Uterus (tissue), 2 donors: Measurements from ENCODE around the gene LDLRAD4.

Source experiments
- POLR2A ChIP-seq, 2 donors: fragments of 450-650 bp; IDR thresholded peaks; one replicate each; pipeline ENCODE4 v1.6.1; 2016; ENCODE audit warnings: antibody characterized with exemption in 2 of 2, mild to moderate bottlenecking in 1 of 2, moderate library complexity in 1 of 2
- TF ChIP-seq, protein P1 (sequence below), 4 experiments: fragments of 200-600 bp in 2 of 4; fragments of 450-650 bp in 2 of 4; sonication (generic) in 2 of 4; IDR thresholded peaks; one replicate each; pipeline ENCODE4 v1.5.1; 2016 to 2019; ENCODE audit warnings: antibody characterized with exemption in 4 of 4, mild to moderate bottlenecking in 2 of 4, moderate library complexity in 1 of 4

DNA sequence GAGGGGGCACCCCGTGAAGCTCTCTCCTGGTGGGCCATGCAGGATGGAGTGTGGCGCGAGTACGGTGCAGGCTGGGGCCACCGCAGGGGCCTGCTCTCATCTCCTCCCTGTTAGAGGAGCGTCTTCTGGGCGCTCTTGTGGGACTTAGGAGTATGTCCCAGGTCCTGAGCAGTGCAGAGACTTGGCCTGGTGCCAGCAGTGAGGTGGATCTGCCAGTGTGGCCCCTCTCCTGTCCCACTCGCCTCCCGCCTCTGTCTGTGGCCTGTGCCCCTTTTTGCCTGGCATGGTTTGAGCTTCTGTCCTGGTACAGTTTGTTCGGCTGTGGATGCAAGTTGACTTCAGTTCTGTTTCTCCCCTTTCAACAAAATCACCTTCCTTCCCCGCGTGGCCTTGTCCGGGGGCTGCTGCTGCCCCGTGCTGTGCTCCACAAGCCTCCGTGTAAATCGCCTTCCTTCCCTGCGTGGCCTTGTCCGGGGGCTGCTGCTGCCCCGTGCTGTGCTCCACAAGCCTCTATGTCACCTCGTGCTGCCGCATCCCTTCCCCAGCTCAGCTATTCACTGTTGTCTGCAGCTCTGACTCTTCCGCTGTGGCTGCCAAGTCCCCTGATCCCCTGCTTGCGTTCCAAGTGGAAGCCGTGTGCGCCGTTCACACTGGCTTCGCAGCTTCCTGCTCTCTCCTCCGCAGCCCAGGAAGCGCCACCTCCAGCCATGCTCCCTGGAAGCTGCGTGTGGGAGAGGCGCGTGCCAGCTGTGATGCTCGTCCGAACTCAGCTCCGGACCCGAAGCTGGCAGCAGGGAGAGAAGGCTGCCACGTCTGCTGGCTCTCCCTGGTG is 13.7 kb downstream of the LDLRAD4 start:
- TF ChIP-seq, protein P1, sequence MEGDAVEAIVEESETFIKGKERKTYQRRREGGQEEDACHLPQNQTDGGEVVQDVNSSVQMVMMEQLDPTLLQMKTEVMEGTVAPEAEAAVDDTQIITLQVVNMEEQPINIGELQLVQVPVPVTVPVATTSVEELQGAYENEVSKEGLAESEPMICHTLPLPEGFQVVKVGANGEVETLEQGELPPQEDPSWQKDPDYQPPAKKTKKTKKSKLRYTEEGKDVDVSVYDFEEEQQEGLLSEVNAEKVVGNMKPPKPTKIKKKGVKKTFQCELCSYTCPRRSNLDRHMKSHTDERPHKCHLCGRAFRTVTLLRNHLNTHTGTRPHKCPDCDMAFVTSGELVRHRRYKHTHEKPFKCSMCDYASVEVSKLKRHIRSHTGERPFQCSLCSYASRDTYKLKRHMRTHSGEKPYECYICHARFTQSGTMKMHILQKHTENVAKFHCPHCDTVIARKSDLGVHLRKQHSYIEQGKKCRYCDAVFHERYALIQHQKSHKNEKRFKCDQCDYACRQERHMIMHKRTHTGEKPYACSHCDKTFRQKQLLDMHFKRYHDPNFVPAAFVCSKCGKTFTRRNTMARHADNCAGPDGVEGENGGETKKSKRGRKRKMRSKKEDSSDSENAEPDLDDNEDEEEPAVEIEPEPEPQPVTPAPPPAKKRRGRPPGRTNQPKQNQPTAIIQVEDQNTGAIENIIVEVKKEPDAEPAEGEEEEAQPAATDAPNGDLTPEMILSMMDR (IDR thresholded peaks at IDR 0.05), result no peak
- no peak for TF ChIP-seq POLR2A (IDR thresholded peaks at IDR 0.05)
